ENCODE data around the gene SMTNL1. TPM values are rescaled to one million over a fixed set of nuclear protein-coding genes. Genes with fewer than 3 reads are reported as not detected.
"Not testable (repeated sequence)": the region's sequence is repeated elsewhere in the genome, so short reads cannot be mapped to it uniquely, and the experiment has no call there.

Gene SMTNL1
- total RNA-seq, 1 donor from 2014 or later: not detected

DNA sequence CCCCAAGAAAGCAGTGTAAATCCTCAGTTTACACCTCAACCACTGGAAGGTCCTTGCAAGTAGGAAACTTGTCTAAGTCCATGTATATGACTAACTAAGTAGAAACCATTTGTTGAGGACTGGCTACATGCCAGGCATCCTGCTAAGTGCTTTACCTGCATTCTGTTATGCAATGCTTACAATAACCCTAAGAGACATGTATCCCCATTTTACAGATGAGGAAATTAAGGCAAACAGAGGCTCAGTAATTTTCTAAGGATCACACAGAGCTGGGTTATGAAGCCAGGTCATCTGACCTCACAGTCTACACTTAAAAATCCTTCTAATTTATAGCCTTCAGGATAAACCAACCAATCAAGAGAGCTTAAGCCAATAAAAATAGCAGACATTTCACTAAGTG, 8.4 kb upstream of the SMTNL1 start:
- TF ChIP-seq, protein P1, sequence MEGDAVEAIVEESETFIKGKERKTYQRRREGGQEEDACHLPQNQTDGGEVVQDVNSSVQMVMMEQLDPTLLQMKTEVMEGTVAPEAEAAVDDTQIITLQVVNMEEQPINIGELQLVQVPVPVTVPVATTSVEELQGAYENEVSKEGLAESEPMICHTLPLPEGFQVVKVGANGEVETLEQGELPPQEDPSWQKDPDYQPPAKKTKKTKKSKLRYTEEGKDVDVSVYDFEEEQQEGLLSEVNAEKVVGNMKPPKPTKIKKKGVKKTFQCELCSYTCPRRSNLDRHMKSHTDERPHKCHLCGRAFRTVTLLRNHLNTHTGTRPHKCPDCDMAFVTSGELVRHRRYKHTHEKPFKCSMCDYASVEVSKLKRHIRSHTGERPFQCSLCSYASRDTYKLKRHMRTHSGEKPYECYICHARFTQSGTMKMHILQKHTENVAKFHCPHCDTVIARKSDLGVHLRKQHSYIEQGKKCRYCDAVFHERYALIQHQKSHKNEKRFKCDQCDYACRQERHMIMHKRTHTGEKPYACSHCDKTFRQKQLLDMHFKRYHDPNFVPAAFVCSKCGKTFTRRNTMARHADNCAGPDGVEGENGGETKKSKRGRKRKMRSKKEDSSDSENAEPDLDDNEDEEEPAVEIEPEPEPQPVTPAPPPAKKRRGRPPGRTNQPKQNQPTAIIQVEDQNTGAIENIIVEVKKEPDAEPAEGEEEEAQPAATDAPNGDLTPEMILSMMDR (IDR thresholded peaks at IDR 0.05): no peak
- DNase-seq (ENCODE audit: low spot score): no peak
- H3K36me3 Mint-ChIP-seq (ENCODE audit: low read depth): peaks cover 2% of the 10 kb centered on the region
- no peak overlapping the region for H3K27ac Mint-ChIP-seq (ENCODE audit: unreplicated experiment)
- H3K4me1 Mint-ChIP-seq (ENCODE audit: low read depth): peaks cover 19% of the 10 kb centered on the region
- H3K9me3 Mint-ChIP-seq (ENCODE audit: low read depth): no peaks in the 10 kb centered on the region
- H3K27me3 Mint-ChIP-seq (ENCODE audit: low read depth): no peaks in the 10 kb centered on the region
- no peak overlapping the region for H3K4me3 Mint-ChIP-seq (ENCODE audit: unreplicated experiment)

DNA sequence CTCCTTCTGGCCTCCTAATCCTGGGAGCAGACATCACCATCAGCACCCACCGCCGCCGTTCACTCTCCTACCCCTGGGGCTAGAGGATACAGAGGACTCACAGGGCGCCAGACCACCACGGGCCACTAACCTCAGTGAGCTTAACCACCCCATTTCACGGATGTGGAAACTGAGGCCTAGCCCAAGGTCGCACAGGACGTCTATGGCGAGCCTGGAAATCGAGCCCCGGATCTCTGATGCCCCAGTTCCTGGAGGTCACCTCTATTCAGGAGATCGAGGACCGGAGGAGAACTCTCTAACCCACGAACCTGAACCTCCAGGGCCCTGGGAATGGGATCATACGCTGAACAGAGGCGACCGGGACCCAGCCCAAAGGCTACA, 7.2 kb upstream of the SMTNL1 start:
- no peaks in the 10 kb centered on the region for H3K9me3 Mint-ChIP-seq (ENCODE audit: low read depth)
- TF ChIP-seq, protein P1 (IDR thresholded peaks at IDR 0.05): no peak
- H3K27me3 Mint-ChIP-seq (ENCODE audit: low read depth): peaks cover 6% of the 10 kb centered on the region
- peaks cover 19% of the 10 kb centered on the region for H3K4me1 Mint-ChIP-seq (ENCODE audit: low read depth)
- peak overlapping the region; percentile 80 for H3K27ac Mint-ChIP-seq (ENCODE audit: unreplicated experiment)
- H3K4me3 Mint-ChIP-seq (ENCODE audit: unreplicated experiment): peak overlapping the region; percentile 92
- DNase-seq (ENCODE audit: low spot score): peak; percentile 72
- H3K36me3 Mint-ChIP-seq (ENCODE audit: low read depth): no peaks in the 10 kb centered on the region

DNA sequence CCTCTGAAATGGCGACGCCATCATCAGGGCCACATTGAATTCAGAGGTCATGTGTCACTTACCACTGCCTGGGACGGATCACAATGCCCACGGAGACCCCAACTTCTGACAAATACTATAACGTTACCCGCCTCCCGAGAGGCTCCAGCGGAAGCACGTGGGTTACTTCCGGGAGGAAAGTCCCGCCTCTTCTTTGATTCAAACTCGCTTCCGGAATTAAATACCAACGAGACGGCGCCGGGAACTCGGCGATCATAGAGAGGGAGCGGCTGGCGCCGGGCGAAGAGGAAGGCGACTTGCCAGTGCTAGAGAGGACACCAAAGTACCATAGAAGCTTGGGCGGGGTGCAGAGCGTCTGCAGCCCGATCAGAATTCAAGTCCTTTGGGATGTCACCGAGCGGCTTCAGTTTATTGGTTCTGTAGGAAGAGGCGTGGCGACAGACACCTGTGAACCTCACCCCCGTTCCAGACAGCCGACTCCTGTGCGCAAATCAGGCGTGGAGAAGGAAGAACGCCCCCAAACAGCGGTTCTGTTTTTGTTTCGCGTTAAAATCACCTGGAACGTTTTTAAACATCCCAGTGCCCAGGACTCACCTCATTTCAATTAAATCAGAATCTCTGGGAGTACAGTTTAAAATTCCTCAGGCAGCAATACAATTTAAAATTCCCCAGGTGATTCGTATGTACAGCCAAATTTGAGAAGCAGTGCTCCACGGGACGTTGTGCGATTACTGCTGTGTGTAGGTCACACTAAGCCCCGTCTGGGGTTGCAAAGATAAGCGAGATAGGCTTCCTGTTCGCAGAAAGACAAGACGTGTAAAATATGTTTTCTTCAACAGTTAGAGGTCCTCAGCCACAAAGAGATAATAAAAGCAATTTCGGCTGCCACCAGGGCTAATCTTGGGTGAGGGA, 6.5 kb upstream of the SMTNL1 start, which contains the start of gene TIMM10:
Gene TIMM10, minus strand, starts transcription at position 159 of the 912 bp plus-strand sequence. CDS start 565 bp downstream, outside the sequence.
- Mint-ChIP-seq H3K27ac (ENCODE audit: unreplicated experiment) (peak within 1 kb of the TSS; percentile 80), H3K4me1 (ENCODE audit: low read depth) (peaks cover 19% of the 10 kb centered on the region), H3K36me3 (ENCODE audit: low read depth) (no peaks in the 10 kb centered on the region), H3K27me3 (ENCODE audit: low read depth) (peaks cover 12% of the 10 kb centered on the region), H3K4me3 (ENCODE audit: unreplicated experiment) (peak within 1 kb of the TSS; percentile 92), H3K9me3 (ENCODE audit: low read depth) (no peaks in the 10 kb centered on the region)
- peak; percentile 95 for DNase-seq (ENCODE audit: low spot score)
- TF ChIP-seq, protein P1 (IDR thresholded peaks at IDR 0.05): no peak

DNA sequence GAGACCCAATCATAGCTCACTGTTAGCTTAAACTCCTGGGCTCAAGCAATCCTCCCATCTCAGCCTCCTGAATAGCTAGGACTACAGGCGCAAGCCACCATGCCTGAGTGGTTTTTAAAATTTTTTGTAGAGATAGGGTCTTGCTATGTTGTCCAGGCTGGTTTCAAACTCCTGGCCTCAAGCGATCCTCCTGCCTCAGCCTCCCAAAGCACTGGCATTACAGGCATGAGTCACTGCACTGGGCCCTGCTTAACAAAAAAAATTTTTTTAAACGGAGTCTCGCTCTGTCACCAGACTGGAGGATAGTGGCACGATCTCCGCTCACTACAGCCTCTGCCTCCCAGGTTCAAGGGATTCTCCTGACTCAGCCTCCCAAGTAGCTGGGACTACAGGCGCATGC, 2.9 kb upstream of the SMTNL1 start:
- H3K27me3 Mint-ChIP-seq (ENCODE audit: low read depth): peaks cover 28% of the 10 kb centered on the region
- peak; percentile 25 for DNase-seq (ENCODE audit: low spot score)
- H3K27ac Mint-ChIP-seq (ENCODE audit: unreplicated experiment); H3K36me3 Mint-ChIP-seq (ENCODE audit: low read depth); H3K9me3 Mint-ChIP-seq (ENCODE audit: low read depth); H3K4me3 Mint-ChIP-seq (ENCODE audit: unreplicated experiment): not testable (repeated sequence)
- H3K4me1 Mint-ChIP-seq (ENCODE audit: low read depth): peaks cover 18% of the 10 kb centered on the region

DNA sequence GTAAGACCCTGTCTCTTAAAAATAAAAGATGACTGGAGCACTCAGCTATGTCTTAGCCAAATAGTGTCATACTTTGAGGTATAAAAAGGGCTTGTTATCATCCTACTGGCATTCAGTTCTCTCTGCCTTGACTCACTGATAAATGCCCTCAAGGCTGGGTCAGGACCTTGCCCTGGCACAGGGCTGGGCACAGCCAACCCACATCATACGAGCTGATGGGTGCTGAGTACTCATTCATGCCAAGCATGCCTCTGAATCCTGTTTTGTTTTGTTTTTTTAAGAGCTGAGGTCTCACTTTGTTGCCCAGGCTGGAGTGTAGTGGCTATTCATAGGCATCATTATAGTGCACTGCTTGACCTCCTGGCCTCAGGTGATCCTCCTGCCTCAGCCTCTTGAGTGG, 1.9 kb downstream of the SMTNL1 start:
- Mint-ChIP-seq H3K4me3 (ENCODE audit: unreplicated experiment) (no peak overlapping the region), H3K27me3 (ENCODE audit: low read depth) (peaks cover 43% of the 10 kb centered on the region), H3K27ac (ENCODE audit: unreplicated experiment) (no peak overlapping the region), H3K9me3 (ENCODE audit: low read depth) (no peaks in the 10 kb centered on the region), H3K4me1 (ENCODE audit: low read depth) (no peaks in the 10 kb centered on the region), H3K36me3 (ENCODE audit: low read depth) (no peaks in the 10 kb centered on the region)
- TF ChIP-seq, protein P1 (IDR thresholded peaks at IDR 0.05): no peak
- no peak for DNase-seq (ENCODE audit: low spot score)

Data from chondrocyte (in vitro differentiated cells).